Measurements from ENCODE around the gene CCNT1.
"Not testable (repeated sequence)": the region's sequence is repeated elsewhere in the genome, so short reads cannot be mapped to it uniquely, and the experiment has no call there.

Gene CCNT1

DNA sequence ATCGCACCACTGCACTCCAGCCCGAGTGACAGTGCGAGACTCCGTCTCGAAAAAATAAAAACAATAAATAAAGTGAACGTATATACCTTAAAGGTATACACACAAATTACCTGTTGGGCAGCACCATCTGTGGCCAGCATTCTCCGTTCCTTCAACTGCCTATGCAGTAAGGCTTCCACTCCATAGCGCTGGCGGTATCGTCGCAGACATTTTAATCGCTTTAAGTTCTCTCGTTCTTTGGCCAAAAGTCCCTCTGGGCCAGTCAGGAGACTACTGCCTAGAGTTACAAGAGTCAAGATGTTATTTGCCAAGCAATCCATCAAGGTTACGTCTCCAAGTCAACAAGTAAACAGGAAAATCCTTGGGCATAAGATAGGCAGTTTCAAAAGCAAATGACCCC is 47.5 kb downstream of the CCNT1 start:
- intact Hi-C loops (cut with DNase I): no loop called here
- no peak for DNase-seq

DNA sequence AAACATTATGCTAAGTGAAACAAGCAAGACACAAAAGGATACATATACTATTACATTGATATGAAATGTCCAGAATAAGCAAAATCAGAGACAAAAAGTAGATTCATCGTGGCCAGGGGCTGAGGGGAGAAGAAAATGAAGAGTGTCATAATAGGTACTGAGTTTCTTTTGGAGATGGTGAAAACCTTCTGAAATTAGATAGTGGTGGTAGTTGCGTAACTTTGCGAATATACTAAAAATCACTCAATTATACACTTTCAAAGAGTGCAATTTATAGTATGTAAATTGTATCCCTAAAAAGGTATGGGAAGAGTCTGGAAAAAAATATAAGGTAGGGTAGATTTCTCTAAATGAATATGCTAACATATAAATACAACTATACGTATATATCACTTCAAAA is 56.6 kb downstream of the CCNT1 start:
- intact Hi-C loops (cut with DNase I): no loop called here
- DNase-seq: no peak

DNA sequence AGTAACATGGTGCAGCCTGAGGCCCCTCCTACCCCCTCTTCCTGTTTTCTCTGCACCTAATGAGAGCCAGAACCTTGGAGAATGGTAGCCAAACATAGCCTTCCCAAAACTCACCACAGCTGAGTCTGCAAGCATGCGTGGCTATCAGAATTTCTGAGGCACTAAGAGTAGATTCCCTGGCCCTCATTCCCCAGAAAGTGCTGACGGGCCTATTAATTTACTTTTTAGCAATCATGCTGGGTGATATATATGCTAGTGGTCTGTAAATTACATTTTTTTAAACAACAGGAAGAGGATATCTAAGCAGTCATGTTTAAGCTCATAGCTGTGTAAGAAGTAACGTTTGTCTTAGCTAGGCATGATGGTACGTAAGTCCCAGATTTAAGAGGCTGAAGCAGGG is 64.8 kb downstream of the CCNT1 start:
- intact Hi-C loops (cut with DNase I): no loop called here
- DNase-seq: no peak

DNA sequence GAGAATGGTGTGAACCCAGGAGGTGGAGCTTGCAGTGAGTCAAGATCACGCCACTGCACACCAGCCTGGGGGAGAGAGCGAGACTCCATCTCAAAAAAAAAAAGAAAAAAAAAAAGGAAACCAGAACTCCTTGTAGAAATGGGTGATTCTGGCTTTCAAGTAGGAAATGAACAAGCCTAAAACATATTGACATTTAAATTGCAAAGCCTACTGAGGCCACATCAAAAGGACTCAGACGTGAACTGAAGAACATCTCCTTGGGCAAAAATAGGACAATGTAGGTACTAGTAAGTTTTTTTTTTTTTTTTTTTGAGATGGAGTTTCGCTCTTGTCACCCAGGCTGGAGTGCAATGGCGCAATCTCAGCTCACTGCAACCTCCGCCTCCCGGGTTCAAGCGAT is 71.2 kb downstream of the CCNT1 start:
- intact Hi-C loops (cut with DNase I); DNase-seq: not testable (repeated sequence)

DNA sequence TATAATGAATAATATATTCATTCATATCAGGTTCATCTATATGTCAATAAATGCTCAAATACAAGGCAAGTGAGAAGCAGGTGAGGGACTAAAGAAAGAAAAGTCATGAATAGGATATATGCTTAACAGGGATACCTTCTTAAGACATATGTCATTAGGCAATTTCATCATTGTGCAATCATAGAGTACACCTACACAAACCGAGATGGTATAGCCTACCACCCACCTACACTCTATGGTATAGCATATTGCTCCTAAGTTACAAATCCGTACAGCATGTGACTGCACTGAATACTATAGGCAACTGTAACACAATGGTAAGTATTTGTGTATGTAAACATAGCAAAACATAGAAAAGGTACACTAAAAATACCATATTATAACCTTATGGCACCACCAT is 73.5 kb downstream of the CCNT1 start:
- DNase-seq: no peak
- intact Hi-C loops (cut with DNase I): no loop called here

DNA sequence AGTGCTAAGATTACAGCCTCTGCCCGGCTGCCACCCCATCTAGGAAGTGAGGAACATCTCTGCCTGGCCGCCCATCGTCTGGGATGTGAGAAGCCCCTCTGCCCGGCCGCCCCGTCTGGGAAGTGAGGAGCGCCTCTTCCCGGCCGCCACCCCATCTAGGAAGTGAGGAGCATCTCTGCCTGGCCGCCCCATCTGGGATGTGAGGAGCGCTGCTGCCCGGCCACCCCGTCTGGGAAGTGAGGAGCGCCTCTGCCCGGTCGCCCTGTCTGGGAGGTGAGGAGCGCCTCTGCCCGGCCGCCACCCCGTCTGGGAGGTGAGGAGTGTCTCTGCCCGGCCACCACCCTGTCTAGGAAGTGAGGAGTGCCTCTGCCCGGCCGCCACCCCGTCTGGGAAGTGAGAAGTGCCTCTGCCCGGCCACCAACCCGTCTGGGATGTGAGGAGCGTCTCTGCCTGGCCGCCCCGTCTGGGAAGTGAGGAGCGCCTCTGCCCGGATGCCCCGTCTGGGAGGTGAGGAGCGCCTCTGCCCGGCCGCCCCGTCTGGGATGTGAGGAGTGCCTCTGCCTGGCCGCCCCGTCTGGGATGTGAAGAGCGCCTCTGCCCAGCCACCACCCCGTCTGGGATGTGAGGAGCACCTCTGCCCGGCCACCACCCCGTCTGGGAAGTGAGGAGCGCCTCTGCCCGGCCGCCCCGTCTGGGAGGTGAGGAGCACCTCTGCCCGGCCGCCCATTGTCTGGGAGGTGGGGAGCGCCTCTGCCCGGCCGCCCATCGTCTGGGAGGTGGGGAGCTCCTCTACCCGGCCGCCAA is 74.6 kb downstream of the CCNT1 start:
- DNase-seq; intact Hi-C loops (cut with DNase I): not testable (repeated sequence)

DNA sequence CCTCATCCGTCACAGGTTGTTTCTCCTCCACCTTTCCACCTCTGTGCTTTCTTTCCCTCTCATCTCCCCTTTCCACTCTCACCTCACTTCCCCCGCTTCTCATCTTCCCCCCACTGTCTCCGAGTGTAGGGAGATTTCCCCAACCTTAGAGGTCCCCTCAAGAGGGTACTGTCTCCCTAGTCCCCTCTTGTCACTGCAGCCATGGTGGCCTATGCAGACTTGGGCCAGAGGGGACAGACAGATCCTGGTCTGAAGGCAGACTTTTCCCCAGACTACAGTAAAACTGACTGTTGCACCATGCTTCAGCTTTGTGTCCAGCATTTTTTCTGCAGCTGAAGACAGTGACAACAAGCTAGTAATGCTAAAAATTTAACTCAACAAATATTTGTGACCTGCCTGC is 75.7 kb downstream of the CCNT1 start:
- intact Hi-C loops (cut with DNase I): no loop called here
- DNase-seq: no peak

DNA sequence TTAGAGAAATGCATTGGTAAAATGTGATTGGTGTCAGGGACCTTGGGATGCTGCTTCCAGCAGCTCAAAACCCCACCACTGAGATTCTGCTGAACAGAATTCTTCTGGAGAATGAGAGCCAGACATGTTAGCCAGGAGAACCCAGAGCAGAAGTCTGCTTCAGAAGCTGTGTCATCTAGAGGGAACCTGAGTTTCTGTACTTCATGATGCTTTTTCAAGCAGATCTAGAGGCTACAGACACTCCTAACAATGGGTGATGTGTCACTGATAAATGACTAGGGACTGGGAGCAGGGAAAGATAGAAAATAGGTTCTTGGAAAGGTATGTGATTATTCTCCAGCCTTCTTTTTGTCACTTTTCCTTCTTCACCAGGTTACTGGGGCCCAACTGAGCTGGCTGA is 76.1 kb downstream of the CCNT1 start:
- no peak for DNase-seq
- intact Hi-C loops (cut with DNase I): no loop called here
